AG04449 (cell line): ENCODE measurements around the gene PPP2R2C.

Experiments
- CTCF ChIA-PET: fragments of 350-600 bp; formaldehyde crosslinking; extraction: SDS; loops from one replicate; lab custom pipeline; 2021; ENCODE audit warnings: antibody characterized with exemption; lab: Yijun Ruan, JAX
- POLR2A ChIA-PET: fragments of 400-600, 350-600 bp; formaldehyde crosslinking; extraction: SDS; loops from one replicate; lab custom pipeline; 2020; ENCODE audit warnings: antibody characterized with exemption, inconsistent platforms; lab: Yijun Ruan, JAX
- DNase-seq: peaks from one replicate; pipeline ENCODE4 v3.0.0-alpha.2; 2010; ENCODE audit warnings: low read depth, low spot score
- H3K4me3 ChIP-seq: 2 replicates; pipeline ENCODE4 v1.5.1; 2011; ENCODE audit warnings: low read depth, mild to moderate bottlenecking, control low read depth, low read length
- TF ChIP-seq, protein P1 (sequence below): IDR thresholded peaks from one replicate; pipeline ENCODE4 v1.5.1; 2011; ENCODE audit warnings: mild to moderate bottlenecking, moderate library complexity, low read length, control low read depth, inconsistent platforms; ENCODE audit not compliant: insufficient read depth; ENCODE audit errors: missing control alignments

PPP2R2C gene

DNA sequence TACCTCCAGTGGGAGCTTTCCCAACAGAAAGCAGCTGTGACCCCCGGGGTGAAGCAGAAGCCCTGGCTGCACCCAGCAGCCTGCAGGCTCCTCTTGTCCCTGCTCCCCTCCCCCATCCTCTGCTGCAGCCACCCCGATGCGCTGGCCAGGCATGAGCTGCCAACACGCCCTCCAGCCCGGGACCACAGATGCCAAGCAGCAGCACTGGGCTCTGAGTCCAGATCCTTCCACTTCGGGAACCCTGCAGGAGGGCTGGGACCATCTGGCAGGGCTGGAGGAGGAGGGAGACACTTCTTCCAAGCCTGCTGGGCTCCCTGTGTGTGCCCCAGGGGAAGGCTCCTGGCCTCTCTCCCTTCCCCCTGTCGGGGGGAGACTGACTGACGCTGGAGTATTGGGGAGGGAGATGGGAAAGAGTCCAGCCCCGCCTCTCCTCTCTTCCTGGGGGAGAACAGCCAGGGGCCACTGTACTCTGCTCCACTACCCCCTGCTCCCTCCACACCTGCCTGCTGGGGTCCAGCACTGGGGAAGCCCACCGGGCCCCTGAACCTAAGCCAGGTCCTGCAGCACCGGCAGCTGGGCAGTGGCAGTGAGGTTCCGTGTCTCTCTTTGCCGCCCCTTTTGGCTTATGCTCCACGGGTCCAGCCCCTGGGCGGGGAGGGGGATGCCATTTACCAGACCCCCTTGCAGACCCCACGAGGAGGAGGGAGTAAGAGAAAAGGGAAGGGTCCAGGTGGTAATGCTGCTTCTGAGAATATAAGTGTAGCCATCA lies 55.7 kb downstream of the PPP2R2C start:
- no peak for DNase-seq
- no peak overlapping the region for H3K4me3 ChIP-seq
- TF ChIP-seq, protein P1, sequence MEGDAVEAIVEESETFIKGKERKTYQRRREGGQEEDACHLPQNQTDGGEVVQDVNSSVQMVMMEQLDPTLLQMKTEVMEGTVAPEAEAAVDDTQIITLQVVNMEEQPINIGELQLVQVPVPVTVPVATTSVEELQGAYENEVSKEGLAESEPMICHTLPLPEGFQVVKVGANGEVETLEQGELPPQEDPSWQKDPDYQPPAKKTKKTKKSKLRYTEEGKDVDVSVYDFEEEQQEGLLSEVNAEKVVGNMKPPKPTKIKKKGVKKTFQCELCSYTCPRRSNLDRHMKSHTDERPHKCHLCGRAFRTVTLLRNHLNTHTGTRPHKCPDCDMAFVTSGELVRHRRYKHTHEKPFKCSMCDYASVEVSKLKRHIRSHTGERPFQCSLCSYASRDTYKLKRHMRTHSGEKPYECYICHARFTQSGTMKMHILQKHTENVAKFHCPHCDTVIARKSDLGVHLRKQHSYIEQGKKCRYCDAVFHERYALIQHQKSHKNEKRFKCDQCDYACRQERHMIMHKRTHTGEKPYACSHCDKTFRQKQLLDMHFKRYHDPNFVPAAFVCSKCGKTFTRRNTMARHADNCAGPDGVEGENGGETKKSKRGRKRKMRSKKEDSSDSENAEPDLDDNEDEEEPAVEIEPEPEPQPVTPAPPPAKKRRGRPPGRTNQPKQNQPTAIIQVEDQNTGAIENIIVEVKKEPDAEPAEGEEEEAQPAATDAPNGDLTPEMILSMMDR, result no peak
- POLR2A ChIA-PET, result no interaction called here
- CTCF ChIA-PET, result no interaction called here

DNA sequence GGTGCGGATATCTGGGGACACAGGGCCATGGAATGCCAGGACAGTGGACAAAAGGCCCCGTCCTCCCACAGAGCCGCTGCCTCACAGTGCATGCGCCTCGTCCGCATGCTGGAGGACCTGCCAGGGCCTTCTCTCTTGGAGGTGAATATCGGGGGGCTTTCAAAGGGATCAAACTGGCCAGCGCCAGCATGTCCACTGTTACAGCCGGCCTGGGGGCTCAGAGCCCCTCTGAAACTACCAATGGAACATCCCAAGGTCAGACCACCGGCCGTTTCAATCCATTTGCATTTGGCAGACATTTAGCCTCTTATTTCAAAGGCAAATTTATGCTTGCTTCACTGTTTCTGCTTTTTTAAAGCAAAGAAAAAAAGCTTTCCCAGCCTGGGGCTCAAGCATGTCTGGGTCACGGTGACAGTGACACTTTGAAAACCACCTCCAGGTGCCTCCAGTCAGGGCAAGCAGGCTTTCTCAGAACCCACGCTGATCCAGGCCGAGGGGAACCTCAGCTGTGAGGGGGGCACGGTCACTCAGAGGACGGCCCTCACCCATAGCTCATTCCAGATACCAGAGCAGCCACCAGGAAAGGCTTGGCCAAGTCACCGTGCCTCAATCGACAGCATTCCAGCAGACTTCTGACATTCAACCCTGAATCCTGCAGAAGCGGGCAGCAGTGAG lies 57.2 kb downstream of the PPP2R2C start:
- no peak overlapping the region for H3K4me3 ChIP-seq
- ChIA-PET CTCF (no interaction called here), POLR2A (no interaction called here)
- TF ChIP-seq, protein P1, result no peak
- DNase-seq, result no peak

DNA sequence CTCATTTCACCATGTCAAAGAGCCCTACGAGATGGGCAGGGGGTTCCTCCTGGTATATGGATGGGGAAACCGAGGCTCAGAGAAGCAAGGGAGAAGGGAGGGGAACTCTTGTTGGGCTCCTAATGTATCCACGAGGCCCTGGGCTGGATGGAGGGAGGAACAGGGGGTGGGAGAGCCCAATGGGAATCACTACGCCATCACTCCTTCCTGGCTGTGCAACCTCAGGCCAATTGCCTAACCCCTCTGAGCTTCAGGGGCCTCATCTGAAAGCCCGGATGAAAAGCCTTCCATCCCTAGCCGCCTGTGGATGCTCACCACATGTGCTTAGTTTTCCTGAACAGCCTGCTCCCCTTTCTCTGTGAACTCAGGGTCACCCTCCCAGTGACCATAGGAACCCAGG lies 57.8 kb downstream of the PPP2R2C start:
- H3K4me3 ChIP-seq, result no peak overlapping the region
- TF ChIP-seq, protein P1, result no peak
- no peak for DNase-seq
- ChIA-PET POLR2A (no interaction called here), CTCF (no interaction called here)

DNA sequence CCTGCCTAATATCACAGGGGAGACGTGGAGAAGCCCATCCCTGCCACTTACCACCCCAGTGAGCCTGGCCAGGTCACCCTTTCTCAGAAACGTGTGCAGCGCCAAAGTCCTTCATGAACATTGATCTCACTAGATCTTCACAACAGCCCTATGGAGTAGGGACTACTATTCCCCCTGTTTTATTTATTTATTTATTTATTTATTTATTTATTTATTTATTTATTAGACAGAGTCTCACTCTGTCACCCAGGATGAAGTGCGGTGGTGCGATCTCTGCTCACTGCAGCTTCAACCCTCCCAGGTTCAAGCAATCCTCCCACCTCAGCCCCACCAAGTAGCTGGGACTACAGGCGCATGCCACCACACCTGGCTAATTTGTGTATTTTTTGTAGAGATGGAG lies 61.8 kb downstream of the PPP2R2C start:
- H3K4me3 ChIP-seq, result no peak overlapping the region
- ChIA-PET CTCF (no interaction called here), POLR2A (no interaction called here)
- DNase-seq, result no peak
- TF ChIP-seq, protein P1, result no peak

DNA sequence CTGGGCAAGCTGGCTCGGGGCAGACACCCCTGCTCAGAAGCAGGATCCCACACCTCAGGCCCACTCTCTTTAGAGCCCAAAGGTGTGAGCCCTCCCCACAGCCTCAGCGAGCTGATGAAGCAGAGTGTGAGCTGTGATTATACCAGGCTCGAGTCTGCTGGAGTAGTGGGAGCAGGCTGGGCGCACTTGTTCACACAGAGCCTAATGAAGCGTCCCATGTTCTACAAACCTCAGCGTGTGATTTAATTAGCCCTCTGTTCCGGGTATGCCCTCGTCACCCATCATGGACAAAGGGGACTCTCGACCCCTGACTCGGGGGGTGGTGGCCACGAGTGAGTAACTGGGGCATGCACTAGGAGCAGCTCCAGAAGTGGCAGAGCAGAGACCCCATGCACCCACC lies 62.3 kb downstream of the PPP2R2C start:
- DNase-seq, result no peak
- no peak overlapping the region for H3K4me3 ChIP-seq
- CTCF ChIA-PET, result no interaction called here
- TF ChIP-seq, protein P1, result no peak
- POLR2A ChIA-PET, result no interaction called here

DNA sequence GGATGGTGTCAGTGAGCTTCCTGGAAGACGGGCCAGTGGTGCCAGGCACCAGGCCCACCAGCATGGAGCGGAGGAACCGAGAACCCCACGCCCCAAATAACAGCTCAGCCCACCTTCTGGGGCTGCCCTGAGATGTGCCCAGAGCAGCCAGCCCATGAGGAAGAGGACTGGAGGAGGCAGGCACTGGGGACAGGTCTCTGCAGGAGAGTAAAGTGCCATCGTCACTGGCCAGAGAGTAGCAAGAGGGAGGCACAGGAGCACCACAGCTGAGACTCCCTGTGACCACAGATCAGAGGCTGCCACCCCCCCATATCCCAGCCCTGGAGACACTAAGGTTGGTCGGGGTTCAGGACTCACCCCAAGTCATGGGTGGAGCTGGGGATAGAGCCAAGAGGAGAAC lies 63.0 kb downstream of the PPP2R2C start:
- no peak for DNase-seq
- TF ChIP-seq, protein P1, result no peak
- ChIA-PET POLR2A (no interaction called here), CTCF (no interaction called here)
- no peak overlapping the region for H3K4me3 ChIP-seq
